Right lobe of liver (tissue), 6 donors: ENCODE data around the gene RPS6KA2. TPM values are rescaled to one million over a fixed set of nuclear protein-coding genes. Genes with fewer than 3 reads are reported as not detected.
"Not testable (repeated sequence)": the region's sequence is repeated elsewhere in the genome, so short reads cannot be mapped to it uniquely, and the experiment has no call there.

Experiments used
- ATAC-seq, 4 donors: fragments of 200-7000 bp; cut with Tn5 transposase; one replicate each; pipeline ENCODE4 v1.9.1; 2020; ENCODE audit warnings: mild to moderate bottlenecking in 4 of 4, moderate library complexity in 4 of 4
- DNase-seq, 3 donors: peaks; one replicate each; pipeline ENCODE4 v3.0.0-alpha.2; 2020
- H3K27ac ChIP-seq, 3 donors: fragments of 200-600 bp; one replicate each; pipeline ENCODE4 v1.8.0; 2022
- H3K27me3 ChIP-seq, 2 donors: fragments of 200-600 bp; one replicate each; pipeline ENCODE4 v1.8.0; 2022
- H3K36me3 ChIP-seq, 4 donors: fragments of 200-600 bp; sonication (generic) in 1 of 4; one replicate each; pipeline versions ENCODE4 v1.5.1 to v1.8.0; 2017 to 2022; ENCODE audit warnings: control low read depth in 1 of 4
- H3K4me1 ChIP-seq, 4 donors: fragments of 200-600 bp; sonication (generic) in 1 of 4; one replicate each; pipeline versions ENCODE4 v1.5.1 to v1.8.0; 2017 to 2022; ENCODE audit warnings: control low read depth in 1 of 4
- H3K4me3 ChIP-seq, 3 donors: fragments of 200-600 bp; one replicate each; pipeline ENCODE4 v1.8.0; 2022
- H3K9me3 ChIP-seq, 4 donors: fragments of 200-600 bp; sonication (generic) in 1 of 4; one replicate each; pipeline versions ENCODE4 v1.5.1 to v1.8.0; 2017 to 2022; ENCODE audit warnings: control low read depth in 1 of 4
- CTCF ChIP-seq, 4 donors: fragments of 200-600 bp in 3 of 4; fragments of 450-650 bp in 1 of 4; IDR thresholded peaks; one replicate each; pipeline versions ENCODE4 v1.5.1 to v1.8.0; 2016 to 2022; ENCODE audit warnings: antibody characterized with exemption in 4 of 4, mild to moderate bottlenecking in 2 of 4
- POLR2A ChIP-seq: fragments of 450-650 bp; IDR thresholded peaks from one replicate; pipeline ENCODE4 v1.6.1; 2017; ENCODE audit warnings: antibody characterized with exemption, mild to moderate bottlenecking
- WGBS: methylation state at CpG from one replicate; pipeline ENCODE4 v1.1.6; 2018; ENCODE audit warnings: low coverage, low lambda C conversion rate; ENCODE audit not compliant: insufficient coverage; ENCODE audit errors: missing lambda C conversion rate; 5-methylcytosine and 5-hydroxymethylcytosine counted together
- intact Hi-C, 2 donors: fragments of 100-400 bp; cut with DNase I; formaldehyde crosslinking; loops; one replicate each; pipeline versions ENCODE4 v1.11.2 to v1.14.1; 2022
- total RNA-seq, 6 experiments: library from RNA; depleted of rRNA in 2 of 6; stranded (reverse); fragments of >200 nt in 2 of 6; fragmentation: NEBNext Ultra II Directional in 3 of 6; extraction: Animal tissue kit (Norgen Biotek cat#: 25700) in 3 of 6; gene quantifications; one replicate each; pipeline versions ENCODE4 v1.1.0 to v1.2.4, GENCODE V29; 2016 to 2023
- donor health status: DM: no; HTN: yes; CAD: no.
- donor health status: DM: no; HTN: no; CAD: no.
- donor health status: DM: no; HTN: no; CAD: no.
- donor health status: DM: no; HTN: yes; CAD: no.
- donor health status: DM: no; HTN: yes; CAD: no.

The RPS6KA2 gene
- total RNA-seq, 6 experiments from 2014 or later = 6.4 to 18.1 (median 11.1) TPM

- DNase-seq (no peak), ATAC-seq (no peak)
- Histone ChIP-seq H3K4me1 (no peaks in the 10 kb centered on the region), H3K9me3 (no peaks in the 10 kb centered on the region), H3K27me3 (no peaks in the 10 kb centered on the region), H3K27ac (no peak overlapping the region), H3K36me3 (no peaks in the 10 kb centered on the region), H3K4me3 (no peak overlapping the region)
- intact Hi-C loops = no loop called here
- WGBS = 68% methylated on average over 13 of the region's 29 CpGs
- TF ChIP-seq CTCF (IDR thresholded peaks at IDR 0.05) (no peak), POLR2A (no peak)
These were observed 10.9 kb upstream of the RPS6KA2 start for GRCh38 chr6:166637812-166638572.

GRCh38 chr6:166636934-166637333, 9.9 kb upstream of the RPS6KA2 start:
- no peaks in the 10 kb centered on the region for H3K27me3 ChIP-seq
- intact Hi-C loops = no loop called here
- no peaks in the 10 kb centered on the region for H3K36me3 ChIP-seq
- no peaks in the 10 kb centered on the region for H3K4me1 ChIP-seq
- H3K4me3 ChIP-seq = no peak overlapping the region
- WGBS = 47% methylated on average over 6 of the region's 10 CpGs
- ATAC-seq (no peak), DNase-seq (no peak)
- H3K9me3 ChIP-seq = no peaks in the 10 kb centered on the region
- TF ChIP-seq POLR2A = no peak
- TF ChIP-seq CTCF (IDR thresholded peaks at IDR 0.05) = no peak
- H3K27ac ChIP-seq = no peak overlapping the region

- intact Hi-C loops = no loop called here
- H3K4me1 ChIP-seq = no peaks in the 10 kb centered on the region
- H3K27me3 ChIP-seq = no peaks in the 10 kb centered on the region
- H3K27ac ChIP-seq = no peak overlapping the region
- no peak overlapping the region for H3K4me3 ChIP-seq
- H3K36me3 ChIP-seq = no peaks in the 10 kb centered on the region
- WGBS = 47% methylated on average over 6 of the region's 6 CpGs
- no peaks in the 10 kb centered on the region for H3K9me3 ChIP-seq
- TF ChIP-seq CTCF (IDR thresholded peaks at IDR 0.05) = no peak
- no peak for TF ChIP-seq POLR2A
- DNase-seq = peak in 1 of 3 donors; percentile 36
- ATAC-seq = no peak
These were observed 9.3 kb upstream of the RPS6KA2 start for GRCh38 chr6:166636191-166636933.

GRCh38 chr6:166635013-166635970, 8.2 kb upstream of the RPS6KA2 start:
- H3K27me3 ChIP-seq = no peaks in the 10 kb centered on the region
- 85% methylated on average over 10 of the region's 20 CpGs for WGBS
- intact Hi-C loops = no loop called here
- H3K4me3 ChIP-seq = no peak overlapping the region
- ATAC-seq (no peak), DNase-seq (peak in 1 of 3 donors; percentile 29)
- TF ChIP-seq POLR2A (no peak), CTCF (IDR thresholded peaks at IDR 0.05) (no peak)
- H3K27ac ChIP-seq = no peak overlapping the region
- no peaks in the 10 kb centered on the region for H3K4me1 ChIP-seq
- H3K36me3 ChIP-seq = no peaks in the 10 kb centered on the region
- H3K9me3 ChIP-seq = no peaks in the 10 kb centered on the region

- H3K27me3 ChIP-seq, intact Hi-C loops, ATAC-seq, H3K36me3 ChIP-seq, H3K9me3 ChIP-seq, H3K4me3 ChIP-seq, H3K27ac ChIP-seq, H3K4me1 ChIP-seq: not testable (repeated sequence)
- WGBS = 62% methylated on average over 3 of the region's 4 CpGs
- DNase-seq = peak in 1 of 3 donors; percentile 12
These were observed 7.5 kb upstream of the RPS6KA2 start for GRCh38 chr6:166634581-166634980.
